HT-29 (cell line): ENCODE measurements around the gene MMP24OS. TPM values are rescaled to one million over a fixed set of nuclear protein-coding genes. Genes with fewer than 3 reads are reported as not detected.
"Not testable (repeated sequence)": the region's sequence is repeated elsewhere in the genome, so short reads cannot be mapped to it uniquely, and the experiment has no call there.

Experiments used
- DNase-seq: peaks from one replicate; pipeline ENCODE4 v3.0.0-alpha.2; 2015; ENCODE audit warnings: low spot score
- total RNA-seq: library from RNA; depleted of rRNA; stranded (reverse); fragments of >200 nt; shearing (Covaris generic); gene quantifications from 2 replicates; pipeline ENCODE4 v1.2.3, GENCODE V29; 2014

The MMP24OS gene
- total RNA-seq, 1 experiment from 2014 or later: 31.6 TPM

GRCh38 chr20:35276408-35276807, 1.5 kb downstream of the MMP24OS start:
- no peak for DNase-seq

GRCh38 chr20:35275741-35276251, 2.1 kb downstream of the MMP24OS start:
- no peak for DNase-seq

GRCh38 chr20:35274172-35275092, 3.5 kb downstream of the MMP24OS start:
- no peak for DNase-seq

- DNase-seq: no peak
These were observed 4.3 kb downstream of the MMP24OS start for GRCh38 chr20:35273449-35274171.

GRCh38 chr20:35271904-35272303, 6.0 kb downstream of the MMP24OS start:
- no peak for DNase-seq

GRCh38 chr20:35271073-35271882, 6.6 kb downstream of the MMP24OS start:
- no peak for DNase-seq

GRCh38 chr20:35270021-35270902, 7.7 kb downstream of the MMP24OS start:
- no peak for DNase-seq

GRCh38 chr20:35269055-35269781, 8.7 kb downstream of the MMP24OS start:
- peak; percentile 93 for DNase-seq

GRCh38 chr20:35267092-35267491, 10.8 kb downstream of the MMP24OS start:
- DNase-seq: no peak

- peak; percentile 77 for DNase-seq
These were observed 13.2 kb downstream of the MMP24OS start for GRCh38 chr20:35264755-35265154.

GRCh38 chr20:35263532-35264341, 14.2 kb downstream of the MMP24OS start:
- no peak for DNase-seq

- DNase-seq: peak; percentile 95
These were observed 15.0 kb downstream of the MMP24OS start for GRCh38 chr20:35262731-35263531.

- not testable (repeated sequence) for DNase-seq
These were observed 15.6 kb downstream of the MMP24OS start for GRCh38 chr20:35262321-35262720.

- no peak for DNase-seq
These were observed 17.5 kb downstream of the MMP24OS start for GRCh38 chr20:35260426-35260825.

GRCh38 chr20:35257175-35257909, 20.6 kb downstream of the MMP24OS start:
- no peak for DNase-seq

GRCh38 chr20:35254448-35254999, 23.4 kb downstream of the MMP24OS start:
- DNase-seq: no peak

GRCh38 chr20:35253010-35253409, 24.9 kb downstream of the MMP24OS start:
- DNase-seq: no peak
